ENCODE data around the gene GRPEL1.

DNA sequence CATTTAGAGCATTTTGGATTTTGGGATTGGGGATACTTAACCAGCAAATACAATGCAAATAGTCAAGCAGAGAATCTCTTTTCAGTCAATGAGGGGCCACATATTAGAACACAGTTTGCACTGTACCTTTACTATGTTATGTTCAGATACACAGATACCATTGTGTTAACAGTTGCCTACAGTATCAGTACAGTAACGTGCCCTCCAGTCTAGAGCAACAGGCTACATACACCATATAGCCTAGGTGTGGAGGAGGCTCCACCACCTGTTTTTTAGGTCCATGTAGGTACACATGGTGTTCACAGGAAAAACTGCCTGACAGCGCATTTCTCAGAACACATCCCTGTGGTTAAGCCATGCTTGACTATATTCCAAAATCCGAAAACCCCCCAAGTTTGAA is 9.1 kb downstream of the GRPEL1 start:
- TF ChIP-seq, protein P1, sequence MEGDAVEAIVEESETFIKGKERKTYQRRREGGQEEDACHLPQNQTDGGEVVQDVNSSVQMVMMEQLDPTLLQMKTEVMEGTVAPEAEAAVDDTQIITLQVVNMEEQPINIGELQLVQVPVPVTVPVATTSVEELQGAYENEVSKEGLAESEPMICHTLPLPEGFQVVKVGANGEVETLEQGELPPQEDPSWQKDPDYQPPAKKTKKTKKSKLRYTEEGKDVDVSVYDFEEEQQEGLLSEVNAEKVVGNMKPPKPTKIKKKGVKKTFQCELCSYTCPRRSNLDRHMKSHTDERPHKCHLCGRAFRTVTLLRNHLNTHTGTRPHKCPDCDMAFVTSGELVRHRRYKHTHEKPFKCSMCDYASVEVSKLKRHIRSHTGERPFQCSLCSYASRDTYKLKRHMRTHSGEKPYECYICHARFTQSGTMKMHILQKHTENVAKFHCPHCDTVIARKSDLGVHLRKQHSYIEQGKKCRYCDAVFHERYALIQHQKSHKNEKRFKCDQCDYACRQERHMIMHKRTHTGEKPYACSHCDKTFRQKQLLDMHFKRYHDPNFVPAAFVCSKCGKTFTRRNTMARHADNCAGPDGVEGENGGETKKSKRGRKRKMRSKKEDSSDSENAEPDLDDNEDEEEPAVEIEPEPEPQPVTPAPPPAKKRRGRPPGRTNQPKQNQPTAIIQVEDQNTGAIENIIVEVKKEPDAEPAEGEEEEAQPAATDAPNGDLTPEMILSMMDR (IDR thresholded peaks at IDR 0.05): no peak
- no peak for TF ChIP-seq EP300 (IDR thresholded peaks at IDR 0.05)
